ENCODE results near the gene CROT.

The CROT gene, protein sequence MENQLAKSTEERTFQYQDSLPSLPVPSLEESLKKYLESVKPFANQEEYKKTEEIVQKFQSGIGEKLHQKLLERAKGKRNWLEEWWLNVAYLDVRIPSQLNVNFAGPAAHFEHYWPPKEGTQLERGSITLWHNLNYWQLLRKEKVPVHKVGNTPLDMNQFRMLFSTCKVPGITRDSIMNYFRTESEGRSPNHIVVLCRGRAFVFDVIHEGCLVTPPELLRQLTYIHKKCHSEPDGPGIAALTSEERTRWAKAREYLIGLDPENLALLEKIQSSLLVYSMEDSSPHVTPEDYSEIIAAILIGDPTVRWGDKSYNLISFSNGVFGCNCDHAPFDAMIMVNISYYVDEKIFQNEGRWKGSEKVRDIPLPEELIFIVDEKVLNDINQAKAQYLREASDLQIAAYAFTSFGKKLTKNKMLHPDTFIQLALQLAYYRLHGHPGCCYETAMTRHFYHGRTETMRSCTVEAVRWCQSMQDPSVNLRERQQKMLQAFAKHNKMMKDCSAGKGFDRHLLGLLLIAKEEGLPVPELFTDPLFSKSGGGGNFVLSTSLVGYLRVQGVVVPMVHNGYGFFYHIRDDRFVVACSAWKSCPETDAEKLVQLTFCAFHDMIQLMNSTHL

DNA sequence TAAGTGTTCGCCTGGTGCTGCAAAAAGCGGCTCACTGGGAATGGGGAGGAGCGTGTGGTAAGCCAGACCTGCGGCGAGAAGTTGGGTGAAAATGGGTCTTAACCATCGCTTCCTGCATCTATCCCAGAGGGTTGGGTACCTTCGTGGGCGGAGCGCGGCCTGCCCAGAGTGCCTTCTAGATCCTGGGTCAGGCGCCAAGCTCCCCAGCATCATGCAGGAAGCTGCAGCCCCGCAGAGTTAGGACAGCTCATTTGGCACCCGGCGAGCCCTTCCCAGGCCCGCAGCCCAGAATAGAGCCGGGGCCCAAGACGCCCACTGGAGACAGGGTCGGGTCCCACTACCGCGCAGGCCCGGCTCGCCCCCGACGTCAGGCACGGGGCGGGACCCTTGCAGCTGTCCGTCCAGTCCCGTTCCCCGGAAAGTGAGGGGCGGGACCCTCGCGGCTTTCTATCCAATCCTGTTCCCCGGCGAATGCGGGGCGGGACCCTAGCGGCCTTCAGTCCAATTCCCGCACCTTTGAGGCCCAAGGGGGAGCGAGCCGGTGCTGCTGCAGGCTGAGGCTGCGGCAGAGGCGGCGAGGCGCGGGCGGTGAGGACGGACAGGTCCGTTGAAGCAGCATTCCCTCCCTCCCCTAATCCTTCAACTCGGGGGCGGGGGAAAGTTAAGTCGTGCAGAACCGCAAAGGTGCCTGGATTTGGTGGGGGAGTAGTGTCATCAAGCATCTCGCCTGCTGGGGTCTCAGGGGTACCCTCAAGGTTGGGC, at the start of gene CROT:
Gene CROT, plus strand, starts transcription at position 499 of the 762 bp plus-strand sequence. CDS start 3,405 bp downstream, outside the sequence.
- DNase-seq, result peak; percentile 93

DNA sequence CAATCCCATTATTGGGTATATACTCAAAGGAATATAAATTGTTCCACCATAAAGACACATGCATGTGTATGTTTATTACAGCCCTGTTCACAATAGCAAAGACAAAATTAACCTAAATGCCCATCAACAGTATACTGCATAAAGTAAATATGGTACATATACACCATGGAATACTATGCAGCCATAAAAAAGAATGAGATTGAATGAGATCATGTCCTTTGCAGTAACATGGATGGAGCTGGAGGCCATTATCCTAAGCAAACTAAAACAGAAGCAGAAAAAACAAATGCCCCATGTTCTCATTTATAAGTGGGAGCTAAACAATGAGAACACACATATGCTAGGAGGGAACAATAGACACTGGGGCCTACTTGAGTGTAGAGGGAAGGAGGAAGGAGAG, 44.7 kb upstream of the CROT start:
- DNase-seq, result no peak

DNA sequence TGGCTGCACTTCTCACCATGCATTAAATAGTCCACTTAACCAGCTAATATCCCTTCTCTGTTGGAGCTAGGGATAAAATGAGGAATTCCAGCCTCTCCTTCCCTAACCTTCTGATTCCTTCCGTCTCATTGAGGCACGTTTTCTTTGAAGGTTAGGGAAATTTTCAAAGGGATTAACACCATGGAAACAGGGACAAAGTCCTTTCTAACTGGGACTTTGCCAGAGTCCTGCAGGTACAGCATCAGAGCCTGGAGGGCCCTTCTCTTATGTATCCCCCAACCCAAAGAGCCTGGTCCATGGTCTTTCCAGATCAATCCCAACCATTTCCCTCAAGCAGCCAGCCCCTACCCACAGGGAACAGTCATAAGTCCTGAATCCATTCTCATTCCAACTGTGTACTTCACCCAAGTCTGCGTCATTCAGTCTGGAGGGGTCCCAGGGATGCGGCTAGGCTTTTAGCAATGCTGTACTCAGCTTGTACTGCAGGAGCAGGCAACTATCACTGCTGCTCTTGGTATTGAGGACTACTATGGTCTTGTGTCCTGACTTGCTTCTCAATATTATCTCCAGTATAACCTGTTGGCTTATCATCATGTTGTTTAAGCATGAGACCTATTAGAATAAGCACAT, 34.6 kb upstream of the CROT start:
- DNase-seq, result no peak

DNA sequence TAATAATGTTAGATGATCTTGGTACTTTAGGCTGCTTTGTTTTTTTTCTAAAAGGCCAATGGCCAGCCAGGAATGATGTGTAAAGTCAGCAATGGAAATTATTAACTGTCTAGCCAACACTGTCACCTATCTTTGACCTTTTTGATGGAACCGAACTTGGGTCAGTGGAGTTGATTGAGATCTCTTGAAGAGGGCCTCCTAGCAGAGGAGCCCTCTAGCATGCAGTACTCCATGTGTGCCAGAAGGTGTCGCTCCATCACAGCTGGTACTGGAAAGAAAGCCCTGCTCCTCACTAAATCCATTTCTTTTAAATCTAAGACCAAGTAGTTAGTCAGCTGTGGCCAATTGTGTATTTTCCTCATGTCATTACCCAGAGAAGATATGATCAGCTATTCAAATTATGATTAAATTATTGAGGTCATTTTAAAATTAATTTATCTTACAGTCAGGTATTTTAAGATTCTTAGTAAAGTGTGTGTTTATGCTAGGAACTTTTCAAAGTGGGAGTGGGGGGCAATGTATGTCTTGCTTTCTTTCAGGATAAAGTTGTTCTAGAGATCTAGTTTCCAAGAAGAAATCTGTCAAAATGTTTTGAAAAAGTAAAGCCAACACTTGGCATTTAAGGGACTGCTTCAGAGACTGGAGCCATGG, 33.1 kb upstream of the CROT start:
- peak; percentile 55 for DNase-seq

DNA sequence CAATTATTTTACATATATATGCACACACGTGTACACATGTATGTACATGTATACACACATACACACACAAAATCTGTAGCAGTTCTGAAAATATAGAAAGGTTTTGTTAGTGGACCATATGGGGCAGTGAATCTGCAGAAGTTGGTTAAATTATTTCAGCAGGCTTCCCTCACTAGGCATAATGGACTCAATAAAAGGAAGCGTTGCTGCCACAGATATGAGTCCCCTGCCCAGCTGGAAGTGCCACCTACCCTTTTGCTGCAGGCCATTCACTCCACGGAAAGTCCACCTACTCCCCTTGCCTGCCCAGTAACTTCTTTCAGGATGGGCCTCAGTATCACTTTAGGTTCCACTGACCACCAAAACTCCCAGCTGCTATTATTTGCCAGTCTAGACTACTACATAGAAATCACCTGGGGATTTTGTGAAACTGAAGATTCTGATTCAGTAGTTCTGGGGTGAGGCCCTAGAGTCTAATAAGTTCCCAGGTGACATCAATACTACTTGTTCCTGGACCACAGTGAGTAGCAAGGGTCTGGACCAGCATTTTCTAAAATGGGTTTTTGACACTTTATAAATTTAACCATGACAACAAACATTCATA, 29.3 kb upstream of the CROT start:
- no peak for DNase-seq

DNA sequence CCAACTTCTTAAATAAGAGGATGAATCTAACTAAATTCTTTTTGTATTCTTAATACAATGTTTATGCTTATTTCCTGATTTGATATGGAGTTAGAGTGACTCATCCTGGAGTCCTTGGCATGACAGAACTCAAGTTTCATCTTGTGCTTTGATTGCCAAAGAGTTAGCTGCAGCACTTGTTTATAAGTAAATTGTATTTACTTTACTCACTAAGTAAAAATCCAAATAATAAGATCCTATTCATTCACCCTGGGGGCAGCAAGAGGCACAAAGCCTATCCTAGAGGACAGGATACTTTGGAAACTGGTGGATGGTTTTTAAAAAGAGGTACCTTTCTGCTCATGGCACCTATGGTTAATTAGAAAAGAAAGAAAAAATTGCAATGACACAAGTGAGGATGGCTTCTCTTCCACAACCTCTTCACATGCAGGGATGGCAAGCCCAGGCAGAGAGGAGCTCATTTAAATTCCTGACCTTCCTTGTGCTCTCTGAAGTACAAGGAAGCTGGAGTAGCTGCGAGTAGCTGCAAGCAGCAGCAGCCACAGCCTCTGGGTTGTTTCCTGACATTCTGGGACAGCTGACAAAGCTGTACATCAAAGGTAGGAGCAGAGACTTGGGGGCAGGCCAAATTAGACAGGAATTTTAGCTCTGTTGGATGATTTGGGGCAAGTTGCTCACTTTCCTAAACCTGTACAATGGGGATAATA, 28.5 kb upstream of the CROT start:
- no peak for DNase-seq

DNA sequence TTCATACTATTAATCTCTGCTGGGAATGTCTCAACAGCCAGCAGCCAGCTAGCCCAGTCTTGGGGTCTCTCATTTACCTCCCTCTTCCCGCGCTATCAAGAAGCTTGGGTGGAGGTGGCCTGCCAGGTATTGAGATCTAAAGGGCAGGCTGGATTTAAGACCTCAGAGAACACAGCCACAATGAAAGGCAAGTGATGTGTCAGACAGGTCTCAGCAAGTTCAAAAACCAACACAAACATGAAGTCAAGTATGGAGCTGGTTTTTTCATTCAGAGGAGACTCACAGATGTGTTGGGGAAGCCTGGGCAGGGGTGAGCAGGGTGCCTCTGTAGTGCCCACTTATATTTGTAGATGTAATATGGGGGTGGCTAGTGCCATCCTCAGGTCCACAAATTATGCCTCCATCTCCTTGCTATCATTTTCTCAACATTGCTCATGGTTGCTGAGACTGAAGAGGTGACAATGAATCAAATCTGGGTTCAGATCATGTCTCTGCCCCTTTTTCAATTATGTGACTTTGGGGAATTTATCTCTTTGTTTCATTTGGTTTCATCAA, 27.7 kb upstream of the CROT start:
- no peak for DNase-seq

DNA sequence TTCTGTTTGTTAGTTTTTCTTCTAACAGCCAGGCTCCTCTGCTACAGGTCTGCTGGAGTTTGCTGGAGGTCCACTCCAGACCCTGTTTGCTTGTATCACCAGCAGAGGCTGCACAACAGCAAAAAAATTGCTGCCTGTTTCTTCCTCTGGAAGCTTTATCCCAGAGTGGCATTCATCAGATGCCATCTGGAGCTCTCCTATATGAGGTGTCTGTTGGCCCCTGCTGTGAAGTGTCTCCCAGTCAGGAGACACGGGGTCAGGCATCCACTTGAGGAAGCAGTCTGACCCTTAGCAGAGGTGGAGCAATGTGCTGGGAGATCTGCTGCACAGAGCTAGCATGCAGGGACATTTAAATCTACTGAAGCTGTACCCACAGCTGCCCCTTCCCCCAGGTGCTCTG, 26.7 kb upstream of the CROT start:
- no peak for DNase-seq

DNA sequence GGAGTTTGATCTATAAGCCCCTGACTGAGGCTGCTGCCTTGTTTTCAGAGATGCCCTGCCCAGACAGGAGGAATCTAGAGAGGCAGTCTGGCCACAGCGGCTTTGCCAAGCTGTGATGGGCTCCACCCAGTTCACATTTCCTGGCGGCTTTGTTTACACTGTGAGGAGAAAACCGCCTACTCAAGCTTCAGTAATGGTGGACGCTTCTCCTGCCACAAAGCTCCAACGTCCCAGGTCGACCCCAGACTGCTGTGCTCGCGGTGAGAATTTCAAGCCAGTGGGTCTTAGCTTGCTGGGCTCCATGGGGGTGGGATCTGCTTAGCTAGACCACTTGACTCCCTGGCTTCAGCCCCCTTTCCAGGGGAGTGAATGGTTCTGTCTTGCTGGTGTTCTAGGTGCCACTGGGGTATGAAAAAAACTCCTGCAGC, 26.3 kb upstream of the CROT start:
- peak; percentile 6 for DNase-seq

DNA sequence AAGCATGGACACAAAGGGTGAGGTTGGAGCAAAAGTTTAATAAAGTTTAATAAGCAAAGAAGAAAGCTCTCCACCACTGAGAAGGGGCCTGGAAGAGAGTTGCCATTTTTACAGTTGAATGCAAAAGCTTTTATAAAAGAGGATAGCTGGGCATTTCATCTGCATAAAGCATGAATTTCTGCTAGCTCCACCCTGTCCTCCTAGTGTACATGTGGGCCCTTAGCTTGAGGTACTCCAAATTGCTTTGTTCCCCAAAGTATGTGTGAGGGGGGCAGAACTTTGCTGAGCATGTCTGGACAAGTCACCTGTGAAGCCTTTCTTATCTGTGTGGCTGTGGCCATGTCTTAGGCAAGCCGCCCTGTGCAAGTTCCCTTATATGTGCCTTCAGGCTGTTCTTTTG, 22.6 kb upstream of the CROT start:
- DNase-seq, result no peak

DNA sequence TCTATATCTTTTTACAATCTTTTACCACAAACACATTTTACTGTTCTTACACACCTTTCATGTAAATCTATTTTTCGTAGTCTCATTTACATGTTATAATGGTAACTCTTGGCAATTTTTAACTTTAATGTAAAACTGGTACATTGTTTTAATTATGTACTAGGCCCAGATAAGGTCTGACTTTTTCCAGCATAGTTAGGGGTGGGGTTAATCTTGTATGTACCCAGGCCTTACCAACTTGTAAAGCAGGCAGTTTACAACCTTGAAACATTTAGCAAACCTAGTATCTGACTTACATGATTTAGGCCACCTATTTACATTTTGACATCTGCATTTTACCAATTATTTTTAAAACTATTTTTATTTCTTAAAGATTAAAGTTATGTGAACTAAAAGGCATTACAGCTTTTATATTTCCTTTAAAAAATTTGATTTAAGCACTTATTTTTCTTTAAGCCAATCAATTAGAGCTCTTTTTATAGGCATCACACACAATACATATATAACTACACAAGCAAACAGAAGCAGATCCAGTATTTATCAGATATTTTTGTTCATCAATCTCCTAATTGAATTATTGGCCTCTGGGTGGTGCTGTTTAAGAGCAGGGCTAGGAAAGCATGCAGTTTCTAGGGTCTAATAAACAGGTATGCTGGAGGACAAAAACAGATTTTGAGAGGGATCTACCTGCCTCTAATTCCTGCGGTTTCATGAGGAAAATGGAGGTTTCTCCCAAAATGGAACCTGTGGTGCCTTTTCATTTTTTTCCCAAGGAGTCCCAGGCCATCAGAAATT, 19.7 kb upstream of the CROT start:
- DNase-seq, result no peak

DNA sequence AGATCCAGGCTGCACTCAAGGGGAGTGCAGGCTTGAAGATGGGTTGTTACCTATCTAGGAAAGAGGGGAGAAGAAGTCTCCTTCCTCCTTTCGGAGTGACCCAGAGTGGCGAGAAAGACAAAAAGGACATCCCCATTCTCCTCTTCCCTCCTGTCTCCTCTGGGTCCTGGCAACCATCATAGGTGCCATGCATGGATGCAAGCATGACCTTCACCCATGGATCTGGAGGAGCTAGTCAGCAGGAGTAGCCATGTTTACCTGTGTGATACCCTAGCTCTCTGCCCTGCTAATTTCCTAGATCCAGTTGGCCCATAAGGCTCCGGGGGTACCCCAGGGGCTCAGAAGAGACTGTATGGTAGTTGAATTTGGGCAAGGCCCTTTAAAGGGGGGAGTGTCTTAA, 17.2 kb upstream of the CROT start:
- no peak for DNase-seq

DNA sequence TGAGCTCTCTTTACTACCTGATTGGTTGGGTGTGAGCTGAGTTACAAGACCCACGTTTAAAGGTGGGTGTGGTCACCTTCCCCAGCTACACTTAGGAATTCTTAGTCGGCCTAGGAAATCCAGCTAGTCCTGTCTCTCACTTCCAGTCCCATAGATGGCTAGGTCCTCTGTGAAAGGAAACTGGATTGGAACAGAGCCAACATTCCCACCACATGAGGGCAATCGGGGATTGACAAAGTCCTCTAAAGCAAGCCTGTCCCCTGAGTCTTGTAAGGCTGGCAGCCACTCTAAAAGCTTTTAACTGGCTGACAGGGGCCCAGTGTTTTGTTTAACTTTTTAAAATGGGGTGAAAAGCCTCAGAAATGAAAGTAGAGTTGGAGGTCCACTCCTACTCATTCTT, 15.1 kb upstream of the CROT start:
- no peak for DNase-seq

DNA sequence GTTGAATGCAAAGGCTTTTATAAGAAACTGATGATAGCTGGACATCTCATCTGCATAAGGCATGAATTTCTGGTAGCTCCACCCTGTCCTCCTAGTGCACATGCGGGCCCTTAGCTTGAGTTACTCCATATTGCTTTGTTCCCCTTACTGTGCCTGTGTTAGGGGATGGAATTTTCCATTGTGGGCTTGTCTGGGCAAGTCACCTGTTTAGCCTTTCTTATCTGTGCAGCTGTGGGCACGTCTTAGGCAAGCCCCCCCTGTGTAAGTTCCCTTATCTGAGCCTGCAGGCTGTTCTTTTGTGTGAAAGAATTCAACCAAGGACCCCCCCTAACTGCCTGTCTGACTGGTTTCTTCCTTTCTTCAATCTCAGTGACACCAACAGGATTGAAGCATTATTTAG, 14.5 kb upstream of the CROT start:
- DNase-seq, result no peak

DNA sequence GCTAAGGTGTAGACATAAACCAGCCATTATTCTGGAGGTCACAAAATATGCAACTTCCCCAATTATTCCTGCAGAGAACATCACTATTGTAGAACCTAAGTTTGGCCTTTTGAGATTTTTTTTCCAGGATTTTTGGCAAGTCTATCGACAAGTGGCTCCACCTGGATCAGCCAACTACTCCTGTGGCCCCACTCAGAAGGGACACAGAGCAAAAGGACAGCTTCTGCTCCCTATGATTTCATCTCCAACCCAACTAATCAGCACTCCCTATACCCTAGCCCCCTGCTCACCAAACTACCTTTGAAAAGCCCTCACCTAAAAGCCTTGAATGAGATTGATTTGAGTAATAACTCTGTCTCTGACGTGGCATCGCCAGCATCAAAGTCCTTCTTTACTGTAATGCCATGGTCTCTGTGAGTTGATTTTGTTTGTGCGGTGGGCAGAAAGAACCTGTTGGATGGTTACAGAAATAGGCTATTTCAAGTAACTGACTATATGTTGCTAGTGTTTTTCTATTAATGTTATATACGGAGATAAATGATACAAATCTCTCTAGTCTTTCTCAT, 13.7 kb upstream of the CROT start:
- no peak for DNase-seq

DNA sequence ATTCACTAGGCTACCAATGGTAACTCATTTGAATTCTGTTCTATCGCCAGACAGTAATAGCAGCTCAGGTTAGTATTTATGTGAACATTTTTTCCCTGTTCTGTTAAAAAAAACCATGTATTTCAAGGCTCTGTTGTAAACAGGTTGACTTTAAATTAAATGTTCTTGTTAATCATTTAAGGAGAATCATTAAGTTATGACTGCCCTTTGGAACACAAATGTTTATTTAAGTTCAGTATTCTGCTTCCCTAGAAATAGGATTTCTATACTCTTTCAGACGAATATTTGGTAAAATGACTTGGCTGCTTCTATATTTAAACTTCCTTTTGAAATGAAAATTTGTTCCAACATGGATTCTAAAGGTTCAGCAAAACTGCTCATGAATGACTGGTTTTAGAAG, 13.1 kb upstream of the CROT start:
- no peak for DNase-seq

DNA sequence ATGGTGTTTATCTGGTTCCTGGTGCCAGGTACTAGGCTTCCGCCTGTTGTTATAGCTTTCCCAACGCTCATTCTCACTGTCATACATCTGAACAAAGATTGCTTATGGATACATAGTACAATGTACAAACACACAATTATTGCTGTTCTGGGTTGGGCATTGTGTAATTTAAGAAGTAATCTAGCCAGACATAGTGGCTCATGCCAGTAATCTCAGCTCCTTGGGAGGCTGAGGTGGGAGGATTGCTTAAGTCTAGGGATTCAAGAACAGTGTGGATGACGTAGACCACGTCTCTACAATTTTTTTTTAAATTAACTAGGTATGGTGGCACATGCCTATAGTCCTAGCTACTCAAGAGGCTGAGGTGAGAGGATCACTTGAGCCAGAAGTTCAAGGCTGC, 9.3 kb upstream of the CROT start:
- no peak for DNase-seq

DNA sequence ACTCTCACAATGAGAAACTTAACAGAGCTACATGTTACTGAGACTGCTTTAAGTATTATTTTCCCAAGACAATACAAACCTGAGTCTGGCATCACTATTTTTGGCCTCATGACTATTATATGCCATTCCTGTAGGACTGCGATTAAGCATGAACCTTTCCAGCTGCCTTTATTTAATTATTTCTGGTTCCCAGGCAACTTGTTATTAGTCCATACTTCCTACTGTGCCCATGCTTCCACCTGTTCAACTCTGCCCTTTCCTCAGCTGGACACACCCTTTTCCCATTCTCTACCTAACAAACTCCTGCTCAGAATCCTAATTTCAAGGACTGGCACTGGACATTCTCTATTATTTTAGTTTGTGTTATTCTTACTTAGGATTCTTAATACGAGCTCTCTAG, 8.1 kb upstream of the CROT start:
- DNase-seq, result no peak

DNA sequence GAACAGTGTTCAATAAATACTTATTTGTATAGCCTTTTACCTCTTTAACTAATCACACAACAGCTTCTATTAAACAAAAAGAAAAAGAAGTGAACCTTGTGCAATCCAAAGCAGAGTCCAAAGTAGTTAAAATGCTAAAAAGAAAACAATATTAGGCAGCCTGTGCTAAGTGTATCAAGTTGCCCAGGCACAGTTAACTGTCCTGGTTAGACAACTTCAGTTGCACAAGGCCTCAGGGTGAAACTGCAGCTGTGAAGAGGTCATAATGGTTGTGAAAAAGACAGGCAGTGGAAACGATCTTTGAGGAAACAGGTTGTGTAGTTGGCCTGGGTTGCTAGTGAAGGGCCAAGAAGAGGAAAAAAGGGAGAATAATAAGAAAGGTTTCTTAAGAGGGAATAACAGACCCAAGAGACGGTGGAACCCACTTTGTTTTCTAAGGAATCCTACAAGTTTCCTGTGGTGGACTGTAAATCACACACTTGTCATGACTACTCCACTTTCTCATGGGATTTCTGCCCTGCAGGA, 6.0 kb upstream of the CROT start:
- no peak for DNase-seq

DNA sequence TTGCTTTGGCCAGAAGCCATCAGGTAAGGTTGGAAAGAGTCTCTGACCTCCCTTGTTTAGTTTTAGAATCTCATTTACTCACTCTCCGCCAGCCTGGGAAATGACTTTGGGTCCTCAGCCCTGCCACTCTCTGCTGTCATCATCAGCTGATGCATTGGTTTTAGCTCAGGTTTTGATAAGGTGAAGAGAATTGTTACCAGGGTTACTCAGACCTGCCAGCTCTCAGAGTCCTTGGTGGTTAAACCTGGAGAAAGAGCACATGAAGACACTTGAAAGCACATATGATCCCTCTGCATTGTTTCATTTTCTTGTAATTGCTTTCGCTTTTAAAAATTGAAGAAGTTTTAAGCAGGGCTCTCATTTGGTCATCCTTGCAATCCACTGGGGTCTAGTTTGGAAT, 4.0 kb upstream of the CROT start:
- DNase-seq, result no peak

All from activated CD4-positive, alpha-beta T cell treated with anti-CD3 and anti-CD28 coated beads, Interleukin-2, amount 50 U/mL, for 1 hour (primary cell).